ENCODE measurements around the gene PPP5C.
"Not testable (repeated sequence)": the region's sequence is repeated elsewhere in the genome, so short reads cannot be mapped to it uniquely, and the experiment has no call there.

Gene PPP5C

DNA sequence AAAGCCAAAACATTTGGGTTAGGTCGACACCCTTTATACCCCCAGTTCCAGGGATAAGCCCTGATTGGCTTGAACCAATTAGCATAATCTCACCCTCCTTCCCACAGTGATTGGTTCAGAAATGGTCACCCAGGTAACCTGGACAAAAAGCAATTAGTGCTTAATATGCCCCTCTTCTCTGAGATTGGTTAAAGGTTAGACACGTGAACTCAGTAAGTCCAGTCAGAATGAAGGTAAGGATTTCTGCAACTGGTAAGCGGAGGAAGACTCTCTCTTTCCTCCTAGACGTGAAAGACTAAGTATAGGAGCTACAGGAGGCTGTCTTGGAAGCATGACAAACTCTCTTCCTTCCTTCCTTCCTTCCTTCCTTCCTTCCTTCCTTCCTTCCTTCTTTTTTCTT is 83.1 kb downstream of the PPP5C start:
- DNase-seq (ENCODE audit: low read depth, low spot score): no peak

DNA sequence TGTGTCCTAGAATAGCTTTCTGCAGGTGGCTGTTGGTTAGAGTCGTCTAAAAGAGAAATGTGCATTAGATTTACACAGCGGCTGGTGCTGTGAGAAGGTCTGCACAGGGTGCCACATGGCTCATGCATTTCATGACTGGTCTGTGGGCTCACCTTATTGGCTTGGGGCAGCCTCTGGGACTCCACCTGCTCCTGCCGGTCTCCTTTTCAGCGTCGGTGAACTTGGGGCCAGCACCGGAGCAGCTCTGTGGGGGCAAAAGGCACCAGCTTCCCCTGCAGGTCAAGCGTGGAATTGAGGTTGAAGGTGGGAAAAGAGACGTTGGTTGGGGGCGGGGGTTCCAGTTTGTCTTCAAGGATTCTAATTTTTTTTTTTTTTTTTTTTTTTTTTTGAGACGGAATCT is 84.9 kb downstream of the PPP5C start:
- no peak for DNase-seq (ENCODE audit: low read depth, low spot score)

DNA sequence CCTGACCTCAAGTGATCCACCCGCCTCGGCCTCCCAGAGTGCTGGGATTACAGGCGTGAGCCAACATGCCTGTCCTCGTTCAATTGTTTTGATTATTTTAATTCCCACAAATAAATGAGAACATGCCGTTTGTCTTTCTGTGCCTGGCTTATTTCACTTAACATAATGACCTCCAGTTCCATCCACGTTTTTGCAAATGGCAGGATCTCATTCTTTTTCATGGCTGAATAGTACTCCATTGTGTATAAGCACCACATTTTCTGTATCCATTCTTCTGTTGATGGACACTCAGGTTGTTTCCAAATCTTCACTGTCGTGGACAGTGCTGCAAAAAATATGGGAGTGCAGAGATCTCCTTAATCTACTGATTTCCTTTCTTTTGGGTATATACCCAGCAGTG is 86.6 kb downstream of the PPP5C start:
- DNase-seq (ENCODE audit: low read depth, low spot score): not testable (repeated sequence)

DNA sequence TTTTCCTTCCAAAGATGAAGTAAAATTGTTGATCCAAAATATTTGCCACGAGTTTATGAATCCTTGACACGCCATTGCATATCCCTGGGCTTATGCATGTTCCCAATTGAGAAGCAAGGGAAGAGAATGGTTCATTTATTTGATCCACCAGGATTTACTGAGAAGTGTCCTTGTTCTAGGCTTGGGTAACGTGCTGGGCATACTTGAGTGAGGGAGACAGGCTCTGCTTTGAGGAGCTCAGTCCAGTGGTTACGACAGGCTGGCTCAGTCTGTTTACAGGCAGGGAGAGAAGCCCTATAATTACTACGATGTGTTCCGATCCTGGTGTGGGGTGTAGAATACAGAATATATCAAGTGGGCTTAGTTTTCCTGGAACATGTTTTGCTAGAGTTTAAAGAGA is 88.1 kb downstream of the PPP5C start:
- no peak for DNase-seq (ENCODE audit: low read depth, low spot score)

DNA sequence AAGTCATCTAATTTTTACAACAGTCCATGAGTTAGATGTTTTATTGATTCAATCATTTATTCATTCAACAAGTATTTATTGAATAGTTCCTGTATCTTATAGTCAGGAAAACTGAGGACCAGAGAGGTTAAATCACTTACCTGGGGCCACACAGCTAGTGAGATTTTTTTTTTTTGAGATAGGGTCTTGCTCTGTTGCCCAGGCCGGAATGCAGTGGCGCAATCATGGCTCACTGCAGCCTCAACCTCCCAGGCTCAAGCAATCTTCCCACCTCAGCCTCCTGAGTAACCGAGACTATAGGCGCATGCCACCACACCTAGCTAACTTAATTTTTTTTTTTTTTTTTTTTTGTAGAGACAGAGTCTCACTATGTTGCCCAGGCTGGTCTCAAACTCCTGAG is 88.8 kb downstream of the PPP5C start:
- not testable (repeated sequence) for DNase-seq (ENCODE audit: low read depth, low spot score)
